Activated CD8-positive, alpha-beta T cell treated with anti-CD3 and anti-CD28 coated beads for 36 hours (primary cell): ENCODE results near the gene NIPAL1. TPM values are rescaled to one million over a fixed set of nuclear protein-coding genes. Genes with fewer than 3 reads are reported as not detected.
"Not testable (repeated sequence)": the region's sequence is repeated elsewhere in the genome, so short reads cannot be mapped to it uniquely, and the experiment has no call there.

Experiments
- ATAC-seq: fragments of 200-7000 bp; cut with Tn5 transposase; one replicate; pipeline ENCODE4 v1.10.0; 2021; ENCODE audit warnings: mild to moderate bottlenecking, moderate library complexity
- CTCF ChIA-PET: fragments of 350-600 bp; sonication (Branson Sonifier 250); formaldehyde crosslinking; loops from one replicate; lab custom pipeline; 2021; ENCODE audit warnings: antibody characterized with exemption; lab: Charles Lee
- POLR2A ChIA-PET: fragments of 350-600 bp; sonication (Branson Sonifier 250); formaldehyde crosslinking; loops from one replicate; lab custom pipeline; 2021; ENCODE audit warnings: antibody characterized with exemption; lab: Charles Lee
- DNase-seq: peaks from one replicate; pipeline ENCODE4 v3.0.0-alpha.2; 2020
- H3K27ac Mint-ChIP-seq: one replicate; pipeline ENCODE4 v1.8.0; 2021; ENCODE audit warnings: mild to moderate bottlenecking, mixed read lengths
- H3K27me3 Mint-ChIP-seq: one replicate; pipeline ENCODE4 v1.8.0; 2021; ENCODE audit warnings: mixed read lengths
- H3K36me3 Mint-ChIP-seq: one replicate; pipeline ENCODE4 v1.8.0; 2021; ENCODE audit warnings: low read depth, mixed read lengths
- H3K4me1 Mint-ChIP-seq: one replicate; pipeline ENCODE4 v1.8.0; 2021; ENCODE audit warnings: low read depth, mixed read lengths
- H3K4me3 Mint-ChIP-seq: one replicate; pipeline ENCODE4 v1.8.0; 2021; ENCODE audit warnings: mild to moderate bottlenecking, moderate library complexity, mixed read lengths
- H3K9me3 Mint-ChIP-seq: one replicate; pipeline ENCODE4 v1.8.0; 2021; ENCODE audit warnings: mixed read lengths
- intact Hi-C: fragments of 100-400 bp; cut with micrococcal nuclease; formaldehyde crosslinking; loops from one replicate; pipeline ENCODE4 v1.10.0; 2022
- total RNA-seq, 2 experiments: library from RNA; stranded (reverse); gene quantifications; one replicate each; pipeline ENCODE4 v1.2.3, GENCODE V29; 2021
- TF ChIP-seq, protein P1 (sequence below): fragments of 200-600 bp; IDR thresholded peaks from one replicate; pipeline ENCODE4 v1.8.0; 2022; ENCODE audit warnings: antibody characterized with exemption, mild to moderate bottlenecking

The NIPAL1 gene
- total RNA-seq, 2 experiments from 2014 or later, result 1.1 to 1.9 TPM

DNA sequence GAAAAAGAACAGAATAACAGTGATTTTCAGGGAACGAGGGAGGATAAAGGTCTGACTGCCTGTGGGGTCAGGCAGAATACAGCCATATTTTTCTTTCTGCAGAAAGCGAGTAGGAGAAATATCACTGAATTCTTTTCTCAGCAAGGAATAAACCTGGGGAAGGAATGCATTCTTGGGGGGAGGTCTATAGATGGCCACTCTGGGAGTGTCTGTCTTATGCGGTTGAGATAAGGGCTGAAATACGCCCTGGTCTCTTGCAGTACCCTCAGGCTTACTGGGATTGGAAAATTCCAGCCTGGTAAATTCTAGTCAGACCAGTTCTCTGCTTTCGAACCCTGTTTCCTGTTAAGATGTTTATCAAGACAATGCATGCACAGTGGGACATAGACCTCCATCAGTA is 26.4 kb upstream of the NIPAL1 start:
- ChIA-PET CTCF (no interaction called here), POLR2A (no interaction called here)
- TF ChIP-seq, protein P1, sequence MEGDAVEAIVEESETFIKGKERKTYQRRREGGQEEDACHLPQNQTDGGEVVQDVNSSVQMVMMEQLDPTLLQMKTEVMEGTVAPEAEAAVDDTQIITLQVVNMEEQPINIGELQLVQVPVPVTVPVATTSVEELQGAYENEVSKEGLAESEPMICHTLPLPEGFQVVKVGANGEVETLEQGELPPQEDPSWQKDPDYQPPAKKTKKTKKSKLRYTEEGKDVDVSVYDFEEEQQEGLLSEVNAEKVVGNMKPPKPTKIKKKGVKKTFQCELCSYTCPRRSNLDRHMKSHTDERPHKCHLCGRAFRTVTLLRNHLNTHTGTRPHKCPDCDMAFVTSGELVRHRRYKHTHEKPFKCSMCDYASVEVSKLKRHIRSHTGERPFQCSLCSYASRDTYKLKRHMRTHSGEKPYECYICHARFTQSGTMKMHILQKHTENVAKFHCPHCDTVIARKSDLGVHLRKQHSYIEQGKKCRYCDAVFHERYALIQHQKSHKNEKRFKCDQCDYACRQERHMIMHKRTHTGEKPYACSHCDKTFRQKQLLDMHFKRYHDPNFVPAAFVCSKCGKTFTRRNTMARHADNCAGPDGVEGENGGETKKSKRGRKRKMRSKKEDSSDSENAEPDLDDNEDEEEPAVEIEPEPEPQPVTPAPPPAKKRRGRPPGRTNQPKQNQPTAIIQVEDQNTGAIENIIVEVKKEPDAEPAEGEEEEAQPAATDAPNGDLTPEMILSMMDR, result no peak
- H3K4me3 Mint-ChIP-seq, result no peak overlapping the region
- no peak for ATAC-seq
- no peak for DNase-seq
- peaks cover 4% of the 10 kb centered on the region for H3K27me3 Mint-ChIP-seq
- H3K27ac Mint-ChIP-seq, result no peak overlapping the region
- H3K36me3 Mint-ChIP-seq, result peaks cover 4% of the 10 kb centered on the region
- H3K9me3 Mint-ChIP-seq, result peaks cover 20% of the 10 kb centered on the region
- peaks cover 15% of the 10 kb centered on the region for H3K4me1 Mint-ChIP-seq
- intact Hi-C loops, result no loop called here

DNA sequence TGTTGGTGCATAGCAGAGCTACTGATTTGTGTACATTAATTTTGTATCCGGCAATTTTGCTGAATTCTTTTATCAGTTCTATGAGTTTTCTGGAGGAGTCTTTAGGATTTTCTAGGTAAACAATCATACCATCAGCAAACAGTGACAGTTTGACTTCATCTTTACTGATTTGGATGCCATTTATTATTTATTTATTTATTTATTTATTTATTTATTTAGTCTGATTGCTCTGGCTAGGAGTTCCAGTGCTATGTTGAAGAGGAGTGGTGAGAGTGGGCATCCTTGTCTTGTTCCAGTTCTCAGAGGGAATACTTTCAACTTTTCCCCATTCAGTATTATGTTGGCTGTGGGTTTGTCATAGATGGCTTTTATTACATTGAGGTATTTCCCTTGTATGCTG is 24.1 kb upstream of the NIPAL1 start:
- Mint-ChIP-seq H3K9me3 (peaks cover 20% of the 10 kb centered on the region), H3K4me1 (peaks cover 15% of the 10 kb centered on the region)
- H3K36me3 Mint-ChIP-seq, ATAC-seq, H3K4me3 Mint-ChIP-seq, POLR2A ChIA-PET, DNase-seq, H3K27me3 Mint-ChIP-seq, CTCF ChIA-PET, intact Hi-C loops, H3K27ac Mint-ChIP-seq: not testable (repeated sequence)

DNA sequence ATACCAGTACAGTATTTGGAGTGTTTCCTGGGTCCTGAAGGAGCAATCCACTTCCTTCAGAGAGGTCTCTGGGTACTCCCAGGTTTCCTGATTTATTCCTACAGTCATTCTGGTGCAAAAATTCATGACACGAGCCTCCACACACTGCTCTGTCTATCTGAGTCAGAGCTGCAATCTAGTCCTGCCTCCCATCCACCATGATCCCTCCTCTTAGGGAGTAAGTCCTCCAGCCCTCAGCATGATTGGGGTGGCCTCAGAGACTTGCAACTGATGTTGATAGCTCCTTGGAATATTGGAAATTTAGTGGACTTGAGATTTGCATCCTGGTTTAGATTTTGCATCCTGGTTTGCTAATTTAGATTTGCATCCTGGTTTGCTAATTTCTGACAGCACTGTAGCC is 20.6 kb upstream of the NIPAL1 start:
- Mint-ChIP-seq H3K4me1 (peaks cover 15% of the 10 kb centered on the region), H3K4me3 (no peak overlapping the region), H3K27ac (no peak overlapping the region), H3K27me3 (peaks cover 3% of the 10 kb centered on the region), H3K36me3 (peaks cover 4% of the 10 kb centered on the region), H3K9me3 (peaks cover 11% of the 10 kb centered on the region)
- ATAC-seq (no peak), DNase-seq (no peak)
- intact Hi-C loops, result no loop called here
- ChIA-PET POLR2A (no interaction called here), CTCF (no interaction called here)
- TF ChIP-seq, protein P1, result no peak

DNA sequence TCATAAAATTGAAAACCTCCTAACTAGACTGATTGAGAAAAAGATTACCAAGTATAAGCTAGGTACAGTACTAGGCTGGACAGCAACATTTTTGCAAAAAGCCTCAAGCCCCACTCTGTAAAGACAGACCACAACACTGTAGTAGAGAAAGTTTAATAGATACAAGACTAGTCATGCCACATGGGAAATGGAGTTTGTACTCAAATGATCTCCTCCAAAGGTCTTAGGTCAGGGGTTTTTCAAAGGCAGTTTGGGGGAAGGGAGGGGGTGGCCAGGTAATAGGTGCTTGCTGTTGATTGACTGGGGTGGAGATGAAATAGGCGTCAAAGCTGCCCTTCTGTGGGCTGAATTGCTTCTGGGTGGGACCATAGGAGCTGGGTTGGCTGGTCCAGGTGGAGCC is 14.3 kb upstream of the NIPAL1 start:
- TF ChIP-seq, protein P1, result no peak
- CTCF ChIA-PET, result interaction anchor here (0.8 to 4.6 kb wide), 14 partner anchors 12 to 137 kb away, joined by 3 to 28 read pairs (median 4); no protein-coding TSS in a partner anchor
- H3K4me3 Mint-ChIP-seq, result no peak overlapping the region

DNA sequence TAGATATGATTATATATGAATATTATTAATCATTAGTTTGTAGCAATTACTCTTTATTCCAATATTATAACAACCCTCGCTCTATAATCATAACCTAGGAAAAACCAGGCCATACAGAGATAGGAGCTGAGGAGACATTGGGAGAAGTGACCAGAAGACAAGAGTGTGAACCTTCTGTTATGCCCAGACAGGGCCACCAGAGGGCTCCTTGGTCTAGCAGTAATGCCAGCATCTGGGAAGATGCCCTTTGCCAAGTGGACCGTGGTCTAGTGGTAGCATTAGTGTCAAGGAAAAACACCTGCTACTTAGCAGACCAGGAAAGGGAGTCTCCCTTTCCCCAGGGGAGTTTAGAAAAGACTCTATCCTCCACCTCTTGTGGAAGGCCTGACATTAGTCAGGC is 13.0 kb upstream of the NIPAL1 start:
- intact Hi-C loops, result loop anchor here (2.0 kb wide), 1 partner anchor 83 kb away; no protein-coding TSS in a partner anchor
- ChIA-PET CTCF (interaction anchor here (0.6 to 4.6 kb wide), 23 partner anchors 9 to 152 kb away, joined by 3 to 28 read pairs (median 3); partner anchors contain the start of gene TXK), POLR2A (interaction anchor here (0.6 to 1.4 kb wide), 2 partner anchors 13 to 81 kb away, joined by 3 to 4 read pairs; partner anchors contain the start of genes CNGA1 and NIPAL1)
- DNase-seq, result peak; percentile 71
- not testable (repeated sequence) for H3K4me3 Mint-ChIP-seq, H3K4me1 Mint-ChIP-seq, H3K27me3 Mint-ChIP-seq, H3K27ac Mint-ChIP-seq, H3K36me3 Mint-ChIP-seq, ATAC-seq
- TF ChIP-seq, protein P1, result peak; percentile 68
- peaks cover 17% of the 10 kb centered on the region for H3K9me3 Mint-ChIP-seq

More for the DNA sequence above, 14.3 kb upstream of the NIPAL1 start:
- no peak for ATAC-seq
- Mint-ChIP-seq H3K27ac (no peak overlapping the region), H3K36me3 (peaks cover 6% of the 10 kb centered on the region), H3K9me3 (peaks cover 15% of the 10 kb centered on the region), H3K4me1 (no peaks in the 10 kb centered on the region), H3K27me3 (peaks cover 2% of the 10 kb centered on the region)
- POLR2A ChIA-PET, result no interaction called here
- DNase-seq, result no peak
- intact Hi-C loops, result loop anchor here (2.0 kb wide), 1 partner anchor 85 kb away; no protein-coding TSS in a partner anchor
